Stimulated activated naive CD8-positive, alpha-beta T cell treated with anti-CD3 and anti-CD28 coated beads, Interleukin-15, amount 100 ng/mL, for 72 hours (primary cell): Measurements from ENCODE around the gene CDHR5.
A peak's percentile ranks its signal among the peaks of the same experiment; 100 is the strongest.

ENCODE experiments used
- ATAC-seq: fragments of 150-1000 bp; cut with Tn5 transposase; 2 replicates; pipeline ENCODE4 v1.10.0; 2021; ENCODE audit warnings: mild to moderate bottlenecking, moderate library complexity
- DNase-seq, 2 donors: peaks; one replicate each; pipeline ENCODE4 v3.0.0; 2021 to 2022
- H3K27ac Mint-ChIP-seq, 2 donors: one replicate each; pipeline ENCODE4 v1.8.0; 2022; ENCODE audit warnings: mild to moderate bottlenecking in 2 of 2, mixed read lengths in 2 of 2, moderate library complexity in 2 of 2
- H3K27me3 Mint-ChIP-seq: one replicate; pipeline ENCODE4 v1.8.0; 2022; ENCODE audit warnings: mixed read lengths
- H3K4me1 Mint-ChIP-seq: one replicate; pipeline ENCODE4 v1.8.0; 2022; ENCODE audit warnings: mild to moderate bottlenecking, mixed read lengths
- H3K4me3 Mint-ChIP-seq, 2 donors: one replicate each; pipeline ENCODE4 v1.8.0; 2022; ENCODE audit warnings: mild to moderate bottlenecking in 2 of 2, mixed read lengths in 2 of 2, moderate library complexity in 1 of 2
- H3K9me3 Mint-ChIP-seq, 2 donors: one replicate each; pipeline ENCODE4 v1.8.0; 2022; ENCODE audit warnings: mixed read lengths in 2 of 2

The CDHR5 gene

GRCh38 chr11:637333-637592, 12.5 kb upstream of the CDHR5 start:
- ATAC-seq: no peak
- Mint-ChIP-seq H3K4me1 (peaks cover 38% of the 10 kb centered on the region), H3K27ac (peak overlapping the region in 1 of 2 donors; percentile 62), H3K9me3 (no peaks in the 10 kb centered on the region), H3K27me3 (peaks cover 52% of the 10 kb centered on the region), H3K4me3 (peak overlapping the region; percentile 47 to 81)
- DNase-seq: no peak

GRCh38 chr11:636511-637332, 12.0 kb upstream of the CDHR5 start, which contains the start of gene DRD4:
TSS of gene DRD4 (plus strand) at chr11:637269. CDS start at chr11:637305, 36 bp downstream.
- ATAC-seq: no peak
- H3K4me1 Mint-ChIP-seq: peaks cover 38% of the 10 kb centered on the region
- H3K4me3 Mint-ChIP-seq: peak within 1 kb of the TSS; percentile 47 to 81
- peaks cover 52% of the 10 kb centered on the region for H3K27me3 Mint-ChIP-seq
- H3K27ac Mint-ChIP-seq: peak within 1 kb of the TSS in 1 of 2 donors; percentile 62
- DNase-seq: no peak
- no peaks in the 10 kb centered on the region for H3K9me3 Mint-ChIP-seq

- peak overlapping the region in 1 of 2 donors; percentile 31 for H3K4me3 Mint-ChIP-seq
- H3K27ac Mint-ChIP-seq: no peak overlapping the region
- peaks cover 38% of the 10 kb centered on the region for H3K4me1 Mint-ChIP-seq
- DNase-seq (no peak), ATAC-seq (no peak)
- no peaks in the 10 kb centered on the region for H3K9me3 Mint-ChIP-seq
- peaks cover 52% of the 10 kb centered on the region for H3K27me3 Mint-ChIP-seq
Measured at GRCh38 chr11:635945-636510, 11.3 kb upstream of the CDHR5 start.

GRCh38 chr11:630871-631270, 6.1 kb upstream of the CDHR5 start:
- no peak overlapping the region for H3K4me3 Mint-ChIP-seq
- H3K27ac Mint-ChIP-seq: no peak overlapping the region
- peaks cover 33% of the 10 kb centered on the region for H3K27me3 Mint-ChIP-seq
- no peak for ATAC-seq
- H3K4me1 Mint-ChIP-seq: peaks cover 39% of the 10 kb centered on the region
- no peaks in the 10 kb centered on the region for H3K9me3 Mint-ChIP-seq
- DNase-seq: no peak

- no peak for DNase-seq
- Mint-ChIP-seq H3K4me1 (peaks cover 33% of the 10 kb centered on the region), H3K27me3 (peaks cover 41% of the 10 kb centered on the region), H3K9me3 (no peaks in the 10 kb centered on the region), H3K27ac (peak overlapping the region; percentile 71 to 74), H3K4me3 (peak overlapping the region; percentile 71 to 72)
- ATAC-seq: peak; percentile 33
Measured at GRCh38 chr11:629237-629583, 4.5 kb upstream of the CDHR5 start.

GRCh38 chr11:628056-628455, 3.3 kb upstream of the CDHR5 start:
- DNase-seq: no peak
- Mint-ChIP-seq H3K4me3 (peak overlapping the region; percentile 62 to 72), H3K4me1 (peaks cover 33% of the 10 kb centered on the region), H3K27ac (peak overlapping the region in 1 of 2 donors; percentile 74), H3K9me3 (no peaks in the 10 kb centered on the region), H3K27me3 (peaks cover 41% of the 10 kb centered on the region)
- no peak for ATAC-seq

GRCh38 chr11:627308-627576, 2.5 kb upstream of the CDHR5 start:
- Mint-ChIP-seq H3K4me1 (peaks cover 33% of the 10 kb centered on the region), H3K4me3 (peak overlapping the region in 1 of 2 donors; percentile 72), H3K27me3 (peaks cover 41% of the 10 kb centered on the region), H3K9me3 (no peaks in the 10 kb centered on the region), H3K27ac (no peak overlapping the region)
- ATAC-seq (no peak), DNase-seq (no peak)

GRCh38 chr11:626475-627307, 1.9 kb upstream of the CDHR5 start, which contains the start of gene SCT:
TSS of gene SCT (minus strand) at chr11:627181. CDS start at chr11:627143, 38 bp downstream.
- peak within 1 kb of the TSS; percentile 62 to 72 for H3K4me3 Mint-ChIP-seq
- ATAC-seq: peak; percentile 5
- H3K4me1 Mint-ChIP-seq: peaks cover 33% of the 10 kb centered on the region

GRCh38 chr11:625636-626268, 997 bp upstream of the CDHR5 start:
- Mint-ChIP-seq H3K27me3 (peaks cover 41% of the 10 kb centered on the region), H3K27ac (no peak overlapping the region), H3K4me3 (peak overlapping the region in 1 of 2 donors; percentile 33), H3K9me3 (no peaks in the 10 kb centered on the region), H3K4me1 (peaks cover 33% of the 10 kb centered on the region)
- peak in 1 of 2 donors; percentile 11 for DNase-seq
- ATAC-seq: no peak

More at GRCh38 chr11:626475-627307, 1.9 kb upstream of the CDHR5 start, which contains the start of gene SCT:
- Mint-ChIP-seq H3K27me3 (peaks cover 41% of the 10 kb centered on the region), H3K27ac (peak within 1 kb of the TSS in 1 of 2 donors; percentile 48), H3K9me3 (no peaks in the 10 kb centered on the region)
- DNase-seq: no peak

- no peaks in the 10 kb centered on the region for H3K9me3 Mint-ChIP-seq
- no peak overlapping the region for H3K27ac Mint-ChIP-seq
- H3K4me3 Mint-ChIP-seq: no peak overlapping the region
- H3K4me1 Mint-ChIP-seq: peaks cover 25% of the 10 kb centered on the region
- H3K27me3 Mint-ChIP-seq: peaks cover 41% of the 10 kb centered on the region
- DNase-seq (peak in 1 of 2 donors; percentile 16), ATAC-seq (no peak)
Measured at GRCh38 chr11:623999-624704, 603 bp downstream of the CDHR5 start.

- peak overlapping the region in 1 of 2 donors; percentile 56 for H3K27ac Mint-ChIP-seq
- peaks cover 35% of the 10 kb centered on the region for H3K27me3 Mint-ChIP-seq
- ATAC-seq: no peak
Measured at GRCh38 chr11:623349-623869, 1.3 kb downstream of the CDHR5 start.

GRCh38 chr11:621838-622237, 2.9 kb downstream of the CDHR5 start:
- peaks cover 24% of the 10 kb centered on the region for H3K27me3 Mint-ChIP-seq
- peak overlapping the region in 1 of 2 donors; percentile 64 for H3K27ac Mint-ChIP-seq
- peaks cover 9% of the 10 kb centered on the region for H3K4me1 Mint-ChIP-seq
- ATAC-seq (no peak), DNase-seq (no peak)
- H3K9me3 Mint-ChIP-seq: no peaks in the 10 kb centered on the region
- no peak overlapping the region for H3K4me3 Mint-ChIP-seq

More at GRCh38 chr11:623349-623869, 1.3 kb downstream of the CDHR5 start:
- Mint-ChIP-seq H3K4me3 (no peak overlapping the region), H3K9me3 (no peaks in the 10 kb centered on the region), H3K4me1 (peaks cover 18% of the 10 kb centered on the region)
- DNase-seq: no peak

- no peak overlapping the region for H3K27ac Mint-ChIP-seq
- ATAC-seq (no peak), DNase-seq (no peak)
- H3K9me3 Mint-ChIP-seq: no peaks in the 10 kb centered on the region
- H3K4me3 Mint-ChIP-seq: no peak overlapping the region
- H3K4me1 Mint-ChIP-seq: peaks cover 10% of the 10 kb centered on the region
- H3K27me3 Mint-ChIP-seq: peaks cover 18% of the 10 kb centered on the region
Measured at GRCh38 chr11:620935-621814, 3.6 kb downstream of the CDHR5 start.

GRCh38 chr11:620201-620600, 4.6 kb downstream of the CDHR5 start:
- H3K4me3 Mint-ChIP-seq: no peak overlapping the region
- no peak overlapping the region for H3K27ac Mint-ChIP-seq
- DNase-seq (no peak), ATAC-seq (no peak)
- peaks cover 8% of the 10 kb centered on the region for H3K27me3 Mint-ChIP-seq
- peaks cover 16% of the 10 kb centered on the region for H3K4me1 Mint-ChIP-seq
- H3K9me3 Mint-ChIP-seq: no peaks in the 10 kb centered on the region
